Subcutaneous abdominal adipose tissue (tissue), 5 donors: ENCODE data around the gene USP12.

ENCODE experiments used
- H3K27ac ChIP-seq: one replicate; pipeline ENCODE4 v1.7.0; 2013; ENCODE audit warnings: low read depth, mild to moderate bottlenecking, inconsistent platforms, low read length, moderate library complexity
- H3K27me3 ChIP-seq, 5 donors: one replicate each; pipeline ENCODE4 v1.7.0; 2013; ENCODE audit warnings: low read length in 5 of 5, inconsistent platforms in 1 of 5; ENCODE audit not compliant: control insufficient read depth in 5 of 5, insufficient read depth in 4 of 5
- H3K36me3 ChIP-seq, 5 donors: one replicate each; pipeline ENCODE4 v1.7.0; 2013; ENCODE audit warnings: low read length in 5 of 5; ENCODE audit not compliant: control insufficient read depth in 5 of 5, insufficient read depth in 5 of 5
- H3K4me1 ChIP-seq, 5 donors: one replicate each; pipeline ENCODE4 v1.7.0; 2013; ENCODE audit warnings: low read length in 5 of 5, mild to moderate bottlenecking in 3 of 5, moderate library complexity in 1 of 5; ENCODE audit not compliant: control insufficient read depth in 5 of 5, insufficient read depth in 5 of 5
- H3K4me3 ChIP-seq, 5 donors: one replicate each; pipeline ENCODE4 v1.7.0; 2013; ENCODE audit warnings: low read length in 5 of 5, low read depth in 1 of 5
- H3K9ac ChIP-seq, 5 donors: one replicate each; pipeline ENCODE4 v1.7.0; 2013; ENCODE audit warnings: low read length in 5 of 5, mild to moderate bottlenecking in 4 of 5, moderate library complexity in 3 of 5
- H3K9me3 ChIP-seq, 5 donors: one replicate each; pipeline ENCODE4 v1.7.0; 2013; ENCODE audit warnings: low read length in 5 of 5; ENCODE audit not compliant: control insufficient read depth in 5 of 5
- donor health status: healthy.
- donor health status: healthy.
- donor health status: healthy.
- donor health status: healthy.
- donor health status: healthy.

USP12 gene

GRCh38 chr13:27044837-27045570, 126.6 kb downstream of the USP12 start:
- H3K9ac ChIP-seq = no peak overlapping the region
- H3K4me3 ChIP-seq = no peak overlapping the region
- peaks cover 0 to under 1% (median 0%) of the 10 kb centered on the region in 5 donors for H3K9me3 ChIP-seq
- H3K36me3 ChIP-seq = peaks cover 0 to 2% (median 0%) of the 10 kb centered on the region in 5 donors
- no peaks in the 10 kb centered on the region for H3K4me1 ChIP-seq
- no peak overlapping the region for H3K27ac ChIP-seq
- peaks cover 0 to 3% (median 0%) of the 10 kb centered on the region in 5 donors for H3K27me3 ChIP-seq

DNA sequence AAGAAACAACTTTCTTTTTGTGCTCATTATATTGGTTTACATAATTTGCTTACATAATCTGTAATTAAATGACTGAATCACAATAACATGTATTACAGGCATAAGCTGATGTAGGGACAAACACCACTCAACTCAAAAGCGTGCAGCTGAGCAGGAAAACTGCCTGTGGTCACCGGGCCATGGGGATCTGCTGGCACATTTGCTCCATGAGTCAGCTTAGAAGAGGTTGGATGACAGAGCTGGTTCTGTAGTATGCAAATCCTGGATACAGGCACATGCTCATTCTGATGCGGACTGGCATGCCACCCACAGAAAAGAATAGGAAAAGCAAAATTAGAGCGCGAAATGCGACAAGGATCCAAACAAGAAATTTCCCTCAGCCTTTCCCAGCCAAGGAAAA, 128.6 kb downstream of the USP12 start:
- no peaks in the 10 kb centered on the region for H3K9me3 ChIP-seq
- no peak overlapping the region for H3K9ac ChIP-seq
- no peak overlapping the region for H3K27ac ChIP-seq
- peaks cover 0 to 5% (median 0%) of the 10 kb centered on the region in 5 donors for H3K27me3 ChIP-seq
- no peaks in the 10 kb centered on the region for H3K36me3 ChIP-seq
- no peak overlapping the region for H3K4me3 ChIP-seq
- no peaks in the 10 kb centered on the region for H3K4me1 ChIP-seq

DNA sequence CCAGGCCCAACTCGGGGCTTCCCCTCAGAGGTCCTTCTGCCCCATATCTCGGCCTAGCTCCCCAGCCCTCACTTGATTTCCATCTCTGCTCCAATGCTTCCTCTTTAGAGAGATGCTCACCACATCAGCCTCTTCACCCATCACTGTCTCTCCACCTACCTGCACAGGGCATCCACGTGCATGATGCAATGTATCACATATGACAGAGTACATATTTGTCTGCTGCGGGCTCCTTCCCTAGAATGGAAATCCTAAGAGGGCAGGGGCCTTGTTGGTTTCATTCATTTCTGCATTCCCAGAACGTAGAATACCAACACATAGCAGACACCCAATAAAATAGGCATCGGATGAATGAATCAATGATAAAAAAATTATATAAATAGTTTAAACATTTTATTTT, 130.3 kb downstream of the USP12 start:
- peaks cover 0 to 12% (median 0%) of the 10 kb centered on the region in 5 donors for H3K27me3 ChIP-seq
- no peaks in the 10 kb centered on the region for H3K36me3 ChIP-seq
- no peak overlapping the region for H3K4me3 ChIP-seq
- no peaks in the 10 kb centered on the region for H3K9me3 ChIP-seq
- peaks cover 0 to 2% (median 0%) of the 10 kb centered on the region in 5 donors for H3K4me1 ChIP-seq
- H3K27ac ChIP-seq = no peak overlapping the region
- no peak overlapping the region for H3K9ac ChIP-seq

DNA sequence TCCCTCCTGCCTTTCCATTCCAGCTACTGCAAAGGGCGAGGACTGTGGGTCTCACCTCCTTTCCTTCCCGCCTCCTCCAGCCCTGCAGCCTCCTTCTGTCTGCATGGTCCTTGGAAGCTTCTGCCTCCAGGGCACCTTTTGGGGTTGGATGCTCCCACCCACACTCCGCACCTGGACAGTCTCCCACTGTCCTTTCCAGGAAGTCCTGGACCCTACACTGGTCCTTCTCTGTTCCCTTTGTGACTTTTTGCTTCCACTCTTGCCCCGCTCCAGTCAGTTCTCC, 130.8 kb downstream of the USP12 start:
- Histone ChIP-seq H3K4me1 (peaks cover 0 to 7% (median 0%) of the 10 kb centered on the region in 5 donors), H3K9ac (no peak overlapping the region), H3K27me3 (peaks cover 0 to 12% (median 0%) of the 10 kb centered on the region in 5 donors), H3K9me3 (no peaks in the 10 kb centered on the region), H3K4me3 (no peak overlapping the region), H3K36me3 (no peaks in the 10 kb centered on the region), H3K27ac (no peak overlapping the region)

DNA sequence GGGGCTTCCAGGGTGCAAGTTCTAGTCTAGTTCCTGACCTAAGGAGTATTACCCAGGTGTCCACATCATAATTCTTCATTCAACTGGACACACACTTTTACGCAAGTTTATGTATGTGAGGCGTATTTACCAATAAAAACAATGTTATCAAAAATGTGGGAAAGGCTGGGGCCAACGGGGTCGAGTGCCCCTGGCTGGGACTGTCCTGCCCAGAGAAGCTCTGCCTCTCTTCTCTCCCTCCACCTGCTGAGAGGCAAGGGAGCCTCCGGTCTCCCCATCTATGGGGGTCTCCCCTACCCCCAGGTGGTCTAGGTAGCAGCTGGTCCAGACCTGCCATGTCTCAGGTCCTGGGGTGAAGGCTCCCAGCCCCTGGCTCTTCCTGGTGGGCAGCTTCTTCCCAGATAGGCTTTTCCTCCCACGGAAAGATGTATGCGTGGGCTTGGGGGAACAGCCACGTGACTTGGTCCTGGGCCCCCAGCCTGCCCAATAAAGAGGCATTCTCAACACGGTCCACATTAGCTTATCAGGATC, 132.4 kb downstream of the USP12 start:
- Histone ChIP-seq H3K9me3 (no peaks in the 10 kb centered on the region), H3K4me3 (no peak overlapping the region), H3K27ac (no peak overlapping the region), H3K9ac (no peak overlapping the region), H3K4me1 (peaks cover 0 to 16% (median 10%) of the 10 kb centered on the region in 5 donors), H3K27me3 (peaks cover 0 to 15% (median 6%) of the 10 kb centered on the region in 5 donors), H3K36me3 (no peaks in the 10 kb centered on the region)

GRCh38 chr13:27038323-27038722, 133.3 kb downstream of the USP12 start:
- Histone ChIP-seq H3K27me3 (peaks cover 0 to 15% (median 6%) of the 10 kb centered on the region in 5 donors), H3K27ac (no peak overlapping the region), H3K36me3 (no peaks in the 10 kb centered on the region), H3K4me1 (peaks cover 0 to 16% (median 10%) of the 10 kb centered on the region in 5 donors), H3K4me3 (no peak overlapping the region), H3K9ac (no peak overlapping the region), H3K9me3 (no peaks in the 10 kb centered on the region)

DNA sequence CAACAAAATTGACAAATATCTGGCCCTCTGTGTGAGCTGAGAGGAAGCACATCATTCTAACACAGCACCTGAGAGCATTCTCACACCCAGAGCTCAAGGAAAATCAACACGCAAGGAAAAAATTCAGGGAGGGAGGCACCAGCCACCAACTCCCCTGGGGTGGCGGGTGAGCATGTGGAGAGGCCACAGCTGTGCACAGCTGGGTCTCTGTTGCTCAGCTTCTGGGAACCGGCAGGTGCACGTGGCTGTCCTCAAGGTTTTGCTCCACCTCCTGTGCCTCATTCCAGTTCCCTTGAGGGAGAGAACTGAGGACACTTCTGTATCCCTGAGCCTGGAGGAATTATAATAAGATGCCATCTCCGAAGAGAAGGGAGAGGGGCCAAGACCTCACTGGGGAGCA, 134.0 kb downstream of the USP12 start:
- H3K27ac ChIP-seq = no peak overlapping the region
- H3K4me1 ChIP-seq = peaks cover 0 to 16% (median 10%) of the 10 kb centered on the region in 5 donors
- peaks cover 0 to 15% (median 6%) of the 10 kb centered on the region in 5 donors for H3K27me3 ChIP-seq
- H3K4me3 ChIP-seq = no peak overlapping the region
- no peak overlapping the region for H3K9ac ChIP-seq
- no peaks in the 10 kb centered on the region for H3K36me3 ChIP-seq
- H3K9me3 ChIP-seq = no peaks in the 10 kb centered on the region

DNA sequence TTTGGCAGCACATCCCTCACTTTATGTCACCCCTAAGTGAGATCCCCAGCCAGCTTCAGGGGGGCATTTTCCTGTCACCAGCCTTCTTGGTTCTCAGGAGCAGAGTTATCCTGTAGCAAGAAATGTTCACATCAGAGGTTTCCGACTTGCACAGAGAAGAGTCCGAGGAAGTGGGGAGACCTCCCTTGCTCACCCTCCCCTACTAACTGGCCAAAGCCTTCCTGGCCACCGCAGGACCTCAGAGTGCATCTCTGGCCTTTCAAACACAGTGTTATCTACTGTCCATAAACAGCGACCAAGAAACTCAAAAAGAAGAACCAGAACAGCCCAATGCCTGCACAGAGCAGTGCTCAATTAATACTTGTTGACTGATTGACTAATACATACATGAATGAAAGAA, 134.4 kb downstream of the USP12 start:
- H3K27ac ChIP-seq = no peak overlapping the region

DNA sequence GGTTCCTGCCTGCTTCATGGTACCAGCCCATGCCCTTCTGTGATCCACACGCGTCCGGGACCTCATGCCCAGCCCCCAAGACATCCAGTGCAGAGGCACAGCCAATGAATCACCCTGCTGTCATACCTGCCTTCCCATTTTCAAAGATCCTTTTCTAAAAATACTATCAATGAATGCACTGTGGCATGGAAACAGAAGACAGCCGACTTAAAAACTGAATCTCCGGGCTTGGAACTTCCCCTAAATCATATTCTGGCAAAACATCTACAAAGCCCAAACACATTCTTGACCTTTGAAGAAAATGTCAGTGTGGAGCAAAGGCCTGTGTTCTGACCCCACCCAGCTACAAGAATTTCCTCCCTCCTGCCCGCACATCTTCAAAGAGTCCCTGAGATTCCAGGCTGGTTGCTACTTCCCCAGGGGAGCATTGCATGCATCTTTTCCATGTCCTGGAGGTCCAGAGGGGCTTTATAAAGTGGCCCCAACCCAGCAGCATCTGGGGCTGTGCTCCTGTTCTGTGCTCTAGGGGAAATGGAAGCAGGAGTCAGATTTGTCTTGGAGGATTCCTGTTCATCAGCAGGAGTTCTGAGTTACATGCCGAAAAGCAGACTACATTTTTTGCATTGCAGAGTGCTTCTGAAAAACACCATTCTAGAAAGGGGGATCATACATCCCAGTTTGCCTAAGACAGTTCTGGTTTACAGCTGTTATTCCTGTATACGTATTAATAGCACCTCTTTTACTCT, 135.2 kb downstream of the USP12 start:
- no peaks in the 10 kb centered on the region for H3K9me3 ChIP-seq
- peaks cover 0 to 16% (median 10%) of the 10 kb centered on the region in 5 donors for H3K4me1 ChIP-seq
- no peak overlapping the region for H3K4me3 ChIP-seq
- H3K27ac ChIP-seq = no peak overlapping the region
- H3K27me3 ChIP-seq = peaks cover 0 to 15% (median 6%) of the 10 kb centered on the region in 5 donors
- H3K36me3 ChIP-seq = no peaks in the 10 kb centered on the region
- H3K9ac ChIP-seq = no peak overlapping the region

More for the DNA sequence above, 134.4 kb downstream of the USP12 start:
- no peaks in the 10 kb centered on the region for H3K9me3 ChIP-seq
- H3K9ac ChIP-seq = no peak overlapping the region
- H3K36me3 ChIP-seq = no peaks in the 10 kb centered on the region
- peaks cover 0 to 16% (median 10%) of the 10 kb centered on the region in 5 donors for H3K4me1 ChIP-seq
- H3K27me3 ChIP-seq = peaks cover 0 to 15% (median 6%) of the 10 kb centered on the region in 5 donors
- H3K4me3 ChIP-seq = no peak overlapping the region

DNA sequence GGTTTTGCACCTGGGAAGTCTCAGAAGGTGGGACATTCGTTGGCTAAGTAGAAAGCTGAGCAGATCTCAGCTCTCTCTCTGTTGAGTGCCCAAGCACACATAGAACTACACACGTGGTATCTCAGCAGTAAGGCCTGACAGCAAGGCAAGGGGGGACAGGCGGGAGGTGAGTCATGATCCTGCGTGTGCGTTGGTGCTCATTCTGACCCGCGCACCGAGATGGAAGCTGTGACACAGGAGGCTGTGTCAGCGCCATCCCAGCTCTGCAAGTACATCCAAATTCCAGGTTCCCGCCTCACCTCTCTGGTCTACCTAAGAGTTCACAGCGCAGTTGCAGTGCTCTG, 135.7 kb downstream of the USP12 start:
- Histone ChIP-seq H3K4me1 (peaks cover 0 to 16% (median 10%) of the 10 kb centered on the region in 5 donors), H3K4me3 (no peak overlapping the region), H3K27me3 (peaks cover 0 to 15% (median 6%) of the 10 kb centered on the region in 5 donors), H3K9ac (no peak overlapping the region), H3K36me3 (no peaks in the 10 kb centered on the region), H3K9me3 (no peaks in the 10 kb centered on the region), H3K27ac (no peak overlapping the region)
